GM19025 (cell line): Measurements from ENCODE around the gene NDUFAF8.

Experiments used
- ATAC-seq: cut with Tn5 transposase; IDR thresholded peaks from one replicate; pipeline ENCODE4 v1.9.1; 2021; ENCODE audit warnings: mild to moderate bottlenecking, low read depth, moderate library complexity; ENCODE audit not compliant: unreplicated experiment

The NDUFAF8 gene

GRCh38 chr17:81288715-81289114 is 49.6 kb downstream of the NDUFAF8 start:
- no peak for ATAC-seq

- ATAC-seq, result no peak
These were observed 50.5 kb downstream of the NDUFAF8 start for GRCh38 chr17:81289627-81290026.

GRCh38 chr17:81290230-81290629 is 51.1 kb downstream of the NDUFAF8 start:
- no peak for ATAC-seq
